ENCODE measurements around the gene ZNF41.

The ZNF41 gene

DNA sequence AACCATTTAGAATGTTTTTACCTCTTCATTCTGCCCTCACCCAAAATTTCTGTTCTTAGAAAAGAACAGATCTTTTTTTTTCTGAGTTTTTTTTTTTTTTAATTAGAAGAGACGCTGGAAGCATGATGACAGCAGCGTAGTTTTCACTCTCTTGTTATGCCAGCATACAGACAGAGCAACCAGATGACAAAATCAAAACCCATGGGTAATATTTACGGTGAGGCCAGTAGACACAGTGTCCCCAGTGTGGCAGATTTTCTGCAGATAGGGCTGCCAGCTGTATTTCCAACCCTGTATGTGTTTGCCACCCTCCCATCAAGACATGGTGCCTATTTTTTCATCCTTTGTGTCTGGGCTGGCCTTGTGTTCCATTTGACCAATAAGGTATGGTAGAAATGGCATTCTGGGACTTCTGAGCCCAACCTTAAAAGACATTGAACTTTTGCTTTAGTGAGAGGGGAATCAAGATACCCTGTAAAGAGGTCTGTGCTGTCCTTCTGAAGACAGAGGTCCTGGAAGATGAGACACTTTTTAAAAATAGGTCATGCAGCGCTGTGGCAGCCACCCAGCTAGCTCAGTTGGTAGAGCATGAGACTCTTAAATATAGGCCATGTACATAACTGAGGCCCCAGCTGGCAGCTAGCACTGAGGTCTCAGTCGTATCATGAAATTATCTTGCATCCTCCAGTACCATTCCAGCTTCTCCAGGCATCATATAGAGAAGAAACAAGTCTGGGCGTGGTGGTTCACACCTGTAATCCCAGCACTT, 6.7 kb upstream of the ZNF41 start:
- no peak for DNase-seq

DNA sequence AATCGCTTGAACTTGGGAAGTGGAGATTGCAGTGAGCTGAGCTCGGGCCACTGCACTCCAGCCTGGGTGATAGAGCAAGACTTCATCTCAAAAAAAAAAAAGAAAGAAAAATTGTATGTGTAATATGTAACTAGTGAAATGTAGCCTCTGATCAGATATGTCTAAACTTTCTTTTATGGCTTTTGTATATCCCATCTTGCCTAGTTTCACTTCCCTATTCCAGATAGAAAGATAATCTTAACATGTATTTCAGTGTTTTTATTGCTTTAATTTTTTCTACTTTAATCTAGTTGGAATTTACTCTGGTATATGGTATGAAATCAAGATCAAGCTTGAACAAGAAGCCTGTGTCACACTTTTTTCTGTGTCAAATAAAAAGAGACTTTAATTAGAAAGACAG, 1.9 kb upstream of the ZNF41 start:
- DNase-seq = no peak

DNA sequence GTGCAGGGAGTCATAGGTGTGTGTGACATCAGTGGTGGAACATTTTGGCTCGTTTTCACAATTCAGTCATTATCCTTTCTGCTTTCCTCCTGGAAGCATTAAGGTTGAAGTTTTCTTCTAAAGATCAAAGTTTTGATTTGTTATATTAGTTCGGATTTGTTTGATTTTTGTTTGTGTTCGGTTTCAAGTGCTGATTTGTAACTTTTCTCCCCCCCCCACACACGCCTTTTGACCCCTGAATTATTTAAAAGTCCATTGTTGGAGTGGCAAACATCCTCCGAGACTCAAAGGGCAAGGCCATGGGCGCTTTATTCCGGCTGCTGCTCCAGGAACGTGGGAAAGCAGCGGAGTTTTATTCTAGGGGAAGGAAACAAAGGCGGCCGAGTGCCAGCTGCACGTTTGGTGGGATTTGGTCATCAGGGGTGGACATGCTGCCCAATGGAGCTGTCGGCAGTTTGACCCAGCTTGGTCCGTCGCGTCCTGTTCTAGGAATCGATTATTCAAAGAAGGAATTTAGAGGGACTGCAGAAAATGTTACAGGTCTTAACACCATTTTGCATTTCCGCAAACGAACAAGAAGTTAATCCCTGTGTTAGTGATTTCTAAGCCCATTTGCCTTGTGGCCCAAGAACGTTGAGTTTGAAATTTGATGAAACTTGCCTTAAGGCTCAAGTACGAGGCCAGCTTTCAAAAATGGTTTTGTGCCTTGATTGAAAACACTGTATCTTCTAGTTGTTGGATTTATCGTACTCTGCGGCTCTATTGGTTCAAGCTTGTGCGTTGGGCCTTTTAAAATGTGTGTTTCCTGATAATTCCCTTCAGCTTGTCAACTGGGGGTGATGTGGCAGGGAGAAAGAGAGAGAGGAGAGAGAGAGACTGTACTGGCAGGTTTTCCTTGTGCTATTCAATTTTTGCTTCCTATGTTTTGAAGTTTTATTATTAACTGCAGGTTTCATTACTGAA, 565 bp upstream of the ZNF41 start:
- no peak for DNase-seq

GRCh38 chrX:47482065-47482511, 934 bp downstream of the ZNF41 start:
- no peak for DNase-seq

DNA sequence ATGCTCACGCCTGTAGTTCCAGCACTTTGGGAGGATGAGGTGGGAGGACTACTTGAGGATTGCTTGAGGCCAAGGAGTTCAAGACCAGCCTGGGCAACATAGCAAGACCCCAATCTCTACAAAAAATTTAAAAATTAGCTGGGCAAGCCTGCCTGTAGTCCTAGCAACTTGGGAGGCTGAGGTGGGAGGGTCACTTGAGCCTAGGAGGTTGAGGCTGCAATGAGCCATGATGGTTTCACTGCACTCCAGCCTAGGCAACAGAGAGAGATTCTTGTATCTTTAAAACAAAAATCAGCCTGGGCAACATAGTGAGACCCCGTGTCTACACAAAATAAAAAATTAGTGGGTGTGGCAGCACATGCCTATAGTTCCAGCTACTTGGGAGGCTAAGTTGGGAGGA, 1.9 kb downstream of the ZNF41 start:
- DNase-seq = no peak

- DNase-seq = no peak
Measured at GRCh38 chrX:47480576-47480975, 2.4 kb downstream of the ZNF41 start.

DNA sequence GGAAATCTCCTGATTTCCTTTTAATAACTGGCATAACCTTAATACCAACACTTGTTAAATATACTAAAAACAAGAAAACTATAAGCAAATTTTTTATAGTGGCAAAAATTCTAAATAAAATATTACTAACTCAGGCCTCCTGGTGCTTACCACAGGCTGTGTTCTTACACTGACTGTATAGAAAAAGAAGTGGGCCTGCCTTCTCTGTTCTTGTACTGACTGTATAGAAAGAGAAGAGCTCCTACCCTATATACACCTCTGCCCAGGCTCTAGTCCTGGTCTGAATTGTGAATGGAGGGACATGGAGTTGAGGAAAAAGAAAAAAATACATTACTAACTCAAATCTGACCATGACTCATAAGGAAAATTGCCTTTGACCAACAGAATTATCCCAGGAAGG, 7.5 kb downstream of the ZNF41 start:
- DNase-seq = no peak

GRCh38 chrX:47467106-47467505, 15.9 kb downstream of the ZNF41 start:
- no peak for DNase-seq

GRCh38 chrX:47460561-47460960, 22.5 kb downstream of the ZNF41 start:
- DNase-seq = no peak

DNA sequence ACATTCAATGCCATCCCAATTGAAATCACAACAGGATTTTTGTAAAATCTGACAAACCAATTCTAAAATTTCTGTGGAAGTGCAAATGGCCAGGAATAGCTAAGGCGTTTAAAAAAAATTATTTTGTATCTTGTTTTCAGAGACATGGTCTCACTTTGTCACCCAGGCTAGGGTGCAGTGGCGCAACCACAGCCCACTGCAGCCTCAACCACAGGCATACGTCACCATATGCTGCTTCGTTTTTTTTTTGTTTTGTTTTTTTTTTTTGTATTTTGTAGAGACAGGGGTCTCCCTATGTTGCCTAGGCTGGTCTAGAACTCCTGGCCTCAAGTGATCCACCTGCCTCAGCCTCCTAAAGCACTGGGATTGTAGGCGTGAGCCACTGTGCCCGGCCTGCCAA, 24.5 kb downstream of the ZNF41 start:
- DNase-seq = no peak

GRCh38 chrX:47456080-47456479, 26.9 kb downstream of the ZNF41 start:
- DNase-seq = no peak

DNA sequence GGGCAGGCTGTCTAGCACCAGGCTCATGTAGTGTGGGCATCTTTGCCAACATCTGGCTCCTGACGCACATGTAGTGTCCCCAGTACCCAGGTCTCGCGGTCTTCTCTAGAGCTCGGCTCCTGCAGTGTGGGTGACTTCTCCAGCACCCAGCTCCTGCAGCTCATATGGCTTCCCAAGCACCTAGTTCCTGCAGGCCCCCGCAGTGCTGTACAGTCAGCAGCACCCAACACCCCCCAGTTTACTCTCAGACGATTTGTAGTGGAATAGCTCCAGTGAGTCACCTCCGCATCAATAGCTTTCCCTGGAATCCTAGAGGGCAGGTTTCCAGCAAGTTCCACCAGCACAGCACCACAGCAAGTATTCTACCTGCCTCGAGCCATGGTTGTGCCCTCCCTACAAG, 30.9 kb downstream of the ZNF41 start:
- no peak for DNase-seq

DNA sequence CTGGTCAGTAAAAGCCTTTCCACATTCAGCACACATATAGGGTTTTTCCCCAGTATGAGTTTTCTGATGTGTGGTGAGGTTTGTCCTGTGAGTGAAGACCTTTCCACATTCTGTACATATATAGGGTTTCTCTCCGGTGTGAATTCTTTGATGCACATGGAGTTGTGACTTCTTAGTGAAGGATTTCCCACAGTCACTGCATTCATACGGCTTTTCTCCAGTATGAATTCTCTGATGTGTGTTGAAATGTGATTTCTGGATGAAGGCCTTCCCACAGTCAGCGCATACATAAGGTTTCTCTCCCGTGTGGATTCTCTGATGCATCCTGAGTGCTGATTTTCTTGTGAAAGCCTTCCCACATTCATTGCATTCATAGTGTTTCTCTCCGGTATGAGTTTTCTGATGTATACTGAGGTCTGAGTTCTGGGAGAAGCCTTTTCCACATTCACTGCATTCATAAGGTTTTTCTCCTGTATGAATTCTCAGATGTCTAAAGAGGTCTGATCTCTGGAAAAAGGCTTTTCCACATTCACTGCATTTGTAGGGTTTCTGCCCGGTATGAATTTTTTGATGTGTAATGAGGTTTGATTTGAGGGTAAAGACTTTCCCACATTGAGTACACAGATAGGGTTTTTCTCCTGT, 34.7 kb downstream of the ZNF41 start:
- DNase-seq = no peak

- DNase-seq = no peak
Measured at GRCh38 chrX:47447607-47448006, 35.4 kb downstream of the ZNF41 start.

GRCh38 chrX:47446971-47447370, 36.1 kb downstream of the ZNF41 start:
- no peak for DNase-seq

DNA sequence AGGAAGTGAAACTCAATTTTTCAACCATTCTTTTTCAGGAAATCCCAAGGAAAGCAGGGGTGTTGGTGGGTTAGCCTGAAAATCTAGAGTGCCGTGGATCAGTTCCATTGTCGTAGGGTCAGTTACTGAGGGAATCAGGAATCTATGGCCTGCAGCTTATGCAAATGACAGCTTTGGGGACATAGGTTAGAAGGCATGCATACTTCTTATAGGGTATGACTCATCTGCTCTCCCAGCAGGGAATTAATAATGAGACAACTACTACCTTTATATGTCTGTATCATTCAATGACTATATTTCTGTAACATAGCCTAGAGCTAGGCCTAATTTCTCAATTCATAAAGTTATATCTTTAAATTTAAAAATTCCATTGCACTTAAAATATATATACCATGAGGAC, 36.6 kb downstream of the ZNF41 start:
- DNase-seq = no peak

DNA sequence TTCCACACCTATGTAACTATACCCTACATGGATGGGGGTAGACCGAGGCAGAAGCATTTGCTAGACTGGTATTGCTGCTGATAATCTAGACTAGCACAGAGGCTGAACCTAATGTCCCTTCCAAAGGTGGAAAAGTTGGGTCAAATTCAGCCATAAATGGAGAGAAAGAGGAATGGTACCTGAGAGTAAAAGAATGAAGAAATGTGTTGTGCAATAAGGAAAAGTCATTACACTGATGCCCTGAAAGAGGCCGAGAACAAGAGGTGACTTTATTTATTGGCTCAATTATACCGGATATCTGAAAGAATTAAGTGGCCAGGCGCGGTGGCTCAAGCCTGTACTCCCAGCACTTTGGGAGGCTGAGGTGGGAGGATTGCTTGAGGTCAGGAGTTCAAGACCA, 52.1 kb downstream of the ZNF41 start:
- DNase-seq = no peak

- no peak for DNase-seq
Measured at GRCh38 chrX:47422444-47422843, 60.6 kb downstream of the ZNF41 start.

DNA sequence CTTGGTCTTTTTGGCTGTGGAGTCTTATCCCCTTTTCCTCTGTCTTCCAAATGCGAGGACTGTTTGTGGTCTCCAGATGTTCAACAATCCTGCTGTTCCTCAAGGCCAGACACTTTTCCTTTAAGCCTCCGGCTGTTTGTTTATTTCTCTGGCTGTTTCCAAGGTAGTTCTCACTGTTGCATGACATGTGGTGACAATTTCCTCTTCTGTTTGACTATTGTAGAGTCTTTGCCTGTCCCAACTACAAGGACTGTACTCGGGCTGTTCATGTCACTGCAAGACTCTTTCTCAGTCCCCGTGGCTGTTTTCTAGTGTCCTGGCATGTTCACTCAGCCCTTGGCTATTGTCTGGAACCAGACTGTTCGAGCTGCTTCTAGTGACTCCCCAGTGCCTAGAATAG, 62.1 kb downstream of the ZNF41 start:
- no peak for DNase-seq

GRCh38 chrX:47420265-47420664, 62.8 kb downstream of the ZNF41 start:
- DNase-seq = no peak

DNA sequence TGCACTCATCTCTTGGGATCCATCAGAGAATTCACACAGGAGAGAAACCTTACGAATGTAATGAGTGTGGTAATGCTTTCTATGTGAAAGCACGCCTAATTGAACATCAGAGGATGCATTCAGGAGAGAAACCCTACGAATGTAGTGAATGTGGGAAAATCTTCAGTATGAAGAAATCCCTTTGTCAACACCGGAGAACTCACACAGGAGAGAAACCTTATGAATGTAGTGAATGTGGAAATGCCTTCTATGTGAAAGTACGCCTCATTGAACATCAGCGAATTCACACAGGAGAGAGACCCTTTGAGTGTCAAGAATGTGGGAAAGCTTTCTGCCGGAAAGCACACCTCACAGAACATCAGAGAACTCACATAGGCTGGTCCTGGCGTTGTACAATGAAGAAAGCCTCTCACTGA, 69.8 kb downstream of the ZNF41 start:
- no peak for DNase-seq
